Caco-2 (cell line): ENCODE data around the gene PFKFB3. TPM values are rescaled to one million over a fixed set of nuclear protein-coding genes. Genes with fewer than 3 reads are reported as not detected.
"Not testable (repeated sequence)": the region's sequence is repeated elsewhere in the genome, so short reads cannot be mapped to it uniquely, and the experiment has no call there.

Experiments used
- BruUV-seq: library from RNA; stranded (reverse); fragments of 400-500 nt; replicated peaks from 2 replicates; lab custom pipeline; 2021; lab: Mats Ljungman, UMichigan
- CTCF ChIA-PET: fragments of 300-600 bp; sonication (Branson Sonifier 250); formaldehyde crosslinking; loops from one replicate; lab custom pipeline; 2022; ENCODE audit warnings: antibody characterized with exemption; lab: Charles Lee
- POLR2A ChIA-PET: fragments of 300-600 bp; sonication (Branson Sonifier 250); formaldehyde crosslinking; loops from one replicate; lab custom pipeline; 2022; ENCODE audit warnings: antibody characterized with exemption; lab: Charles Lee
- DNase-seq, 2 experiments: peaks; one replicate each; pipeline versions ENCODE4 v3.0.0 to v3.0.0-alpha.2; 2020 to 2022
- H3K27me3 ChIP-seq: replicated peaks from 2 replicates; pipeline ENCODE4 v1.6.0; 2011; ENCODE audit warnings: low read length; ENCODE audit not compliant: control insufficient read depth, insufficient read depth
- H3K36me3 ChIP-seq: 2 replicates; pipeline ENCODE4 v1.5.1; 2011; ENCODE audit warnings: low read length; ENCODE audit not compliant: control insufficient read depth, insufficient read depth
- H3K4me1 ChIP-seq: fragments of 250-450 bp; sonication (Bioruptor Pico); 2 replicates; pipeline ENCODE4 v1.5.1; 2020; ENCODE audit warnings: mild to moderate bottlenecking
- H3K4me3 ChIP-seq: 2 replicates; pipeline ENCODE4 v1.5.1; 2011; ENCODE audit warnings: low read depth, mild to moderate bottlenecking, control low read depth, low read length
- H3K9me3 ChIP-seq: fragments of 250-450 bp; sonication (Bioruptor Pico); 2 replicates; pipeline ENCODE4 v1.5.1; 2020; ENCODE audit warnings: mild to moderate bottlenecking, moderate library complexity
- H3K27ac Mint-ChIP-seq: one replicate; pipeline ENCODE4 v1.8.0; 2022; ENCODE audit warnings: mixed read lengths; ENCODE audit not compliant: unreplicated experiment
- H3K27me3 Mint-ChIP-seq: one replicate; pipeline ENCODE4 v1.8.0; 2022; ENCODE audit warnings: mixed read lengths; ENCODE audit not compliant: insufficient read depth, unreplicated experiment
- H3K36me3 Mint-ChIP-seq: one replicate; pipeline ENCODE4 v1.8.0; 2022; ENCODE audit warnings: mild to moderate bottlenecking, mixed read lengths; ENCODE audit not compliant: insufficient read depth, unreplicated experiment
- H3K4me1 Mint-ChIP-seq: one replicate; pipeline ENCODE4 v1.8.0; 2022; ENCODE audit warnings: low read depth, mixed read lengths; ENCODE audit not compliant: unreplicated experiment
- H3K4me3 Mint-ChIP-seq: one replicate; pipeline ENCODE4 v1.8.0; 2022; ENCODE audit warnings: mild to moderate bottlenecking, moderate library complexity, mixed read lengths; ENCODE audit not compliant: unreplicated experiment
- H3K9me3 Mint-ChIP-seq: one replicate; pipeline ENCODE4 v1.8.0; 2022; ENCODE audit warnings: mixed read lengths; ENCODE audit not compliant: unreplicated experiment
- intact Hi-C: fragments of 100-400 bp; cut with micrococcal nuclease; formaldehyde crosslinking; loops from one replicate; pipeline ENCODE4 v1.10.0; 2022; ENCODE audit not compliant: unreplicated experiment
- total RNA-seq: library from RNA; stranded (reverse); gene quantifications from 2 replicates; pipeline ENCODE4 v1.2.3, GENCODE V29; 2022
- TF ChIP-seq, protein P1 (sequence below), 2 experiments: fragments of 200-600 bp in 1 of 2; IDR thresholded peaks; 1 replicate in 1 of 2; 2 replicates in 1 of 2; pipeline versions ENCODE4 v1.5.1 to v1.8.0; 2011 to 2022; ENCODE audit warnings: antibody characterized with exemption in 1 of 2, control low read depth in 1 of 2, inconsistent platforms in 1 of 2, low read depth in 1 of 2, low read length in 1 of 2, mild to moderate bottlenecking in 1 of 2, moderate library complexity in 1 of 2; ENCODE audit not compliant: insufficient read depth in 1 of 2, severe bottlenecking in 1 of 2, unreplicated experiment in 1 of 2

Gene PFKFB3
- total RNA-seq, 1 experiment from 2014 or later: 33.0 TPM

DNA sequence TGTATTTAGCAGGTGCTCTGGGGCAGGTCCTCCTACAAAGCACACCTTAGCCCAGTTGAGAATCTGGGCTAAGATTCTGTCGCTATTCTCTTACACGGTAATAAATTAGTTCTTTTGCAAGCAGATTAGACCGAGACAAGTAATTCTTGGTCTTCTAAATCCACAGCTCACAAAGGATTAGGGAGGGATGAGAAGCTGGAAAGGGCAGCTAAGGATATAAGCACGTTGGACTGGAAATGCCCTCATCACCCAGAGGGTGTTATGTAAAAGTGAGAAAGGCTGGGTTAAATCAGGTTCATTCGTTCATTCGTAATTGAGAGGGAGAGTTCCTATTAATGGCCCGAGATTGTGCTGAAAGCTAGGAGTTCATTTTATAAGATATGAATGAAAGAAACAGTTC lies 41.8 kb downstream of the PFKFB3 start:
- TF ChIP-seq, protein P1, sequence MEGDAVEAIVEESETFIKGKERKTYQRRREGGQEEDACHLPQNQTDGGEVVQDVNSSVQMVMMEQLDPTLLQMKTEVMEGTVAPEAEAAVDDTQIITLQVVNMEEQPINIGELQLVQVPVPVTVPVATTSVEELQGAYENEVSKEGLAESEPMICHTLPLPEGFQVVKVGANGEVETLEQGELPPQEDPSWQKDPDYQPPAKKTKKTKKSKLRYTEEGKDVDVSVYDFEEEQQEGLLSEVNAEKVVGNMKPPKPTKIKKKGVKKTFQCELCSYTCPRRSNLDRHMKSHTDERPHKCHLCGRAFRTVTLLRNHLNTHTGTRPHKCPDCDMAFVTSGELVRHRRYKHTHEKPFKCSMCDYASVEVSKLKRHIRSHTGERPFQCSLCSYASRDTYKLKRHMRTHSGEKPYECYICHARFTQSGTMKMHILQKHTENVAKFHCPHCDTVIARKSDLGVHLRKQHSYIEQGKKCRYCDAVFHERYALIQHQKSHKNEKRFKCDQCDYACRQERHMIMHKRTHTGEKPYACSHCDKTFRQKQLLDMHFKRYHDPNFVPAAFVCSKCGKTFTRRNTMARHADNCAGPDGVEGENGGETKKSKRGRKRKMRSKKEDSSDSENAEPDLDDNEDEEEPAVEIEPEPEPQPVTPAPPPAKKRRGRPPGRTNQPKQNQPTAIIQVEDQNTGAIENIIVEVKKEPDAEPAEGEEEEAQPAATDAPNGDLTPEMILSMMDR (IDR thresholded peaks at IDR 0.05; ENCODE audit: insufficient read depth in 1 of 2, low read depth in 1 of 2, low read length in 1 of 2, severe bottlenecking in 1 of 2, unreplicated experiment in 1 of 2): no peak
- no peaks in the 10 kb centered on the region for H3K27me3 Mint-ChIP-seq
- no peak overlapping the region for H3K4me3 Mint-ChIP-seq
- no TSS peak for BruUV-seq
- H3K27ac Mint-ChIP-seq: no peak overlapping the region
- H3K36me3 Mint-ChIP-seq: no peaks in the 10 kb centered on the region
- Histone ChIP-seq H3K4me1 (no peaks in the 10 kb centered on the region), H3K4me3 (no peak overlapping the region), H3K36me3 (no peaks in the 10 kb centered on the region), H3K9me3 (no peaks in the 10 kb centered on the region), H3K27me3 (no peaks in the 10 kb centered on the region)
- intact Hi-C loops: no loop called here
- ChIA-PET POLR2A (no interaction called here), CTCF (interaction anchor here (1.8 kb wide), 1 partner anchor 157 kb away, joined by 8 read pairs; no protein-coding TSS in a partner anchor)
- DNase-seq: no peak
- no peaks in the 10 kb centered on the region for H3K9me3 Mint-ChIP-seq
- H3K4me1 Mint-ChIP-seq: no peaks in the 10 kb centered on the region

DNA sequence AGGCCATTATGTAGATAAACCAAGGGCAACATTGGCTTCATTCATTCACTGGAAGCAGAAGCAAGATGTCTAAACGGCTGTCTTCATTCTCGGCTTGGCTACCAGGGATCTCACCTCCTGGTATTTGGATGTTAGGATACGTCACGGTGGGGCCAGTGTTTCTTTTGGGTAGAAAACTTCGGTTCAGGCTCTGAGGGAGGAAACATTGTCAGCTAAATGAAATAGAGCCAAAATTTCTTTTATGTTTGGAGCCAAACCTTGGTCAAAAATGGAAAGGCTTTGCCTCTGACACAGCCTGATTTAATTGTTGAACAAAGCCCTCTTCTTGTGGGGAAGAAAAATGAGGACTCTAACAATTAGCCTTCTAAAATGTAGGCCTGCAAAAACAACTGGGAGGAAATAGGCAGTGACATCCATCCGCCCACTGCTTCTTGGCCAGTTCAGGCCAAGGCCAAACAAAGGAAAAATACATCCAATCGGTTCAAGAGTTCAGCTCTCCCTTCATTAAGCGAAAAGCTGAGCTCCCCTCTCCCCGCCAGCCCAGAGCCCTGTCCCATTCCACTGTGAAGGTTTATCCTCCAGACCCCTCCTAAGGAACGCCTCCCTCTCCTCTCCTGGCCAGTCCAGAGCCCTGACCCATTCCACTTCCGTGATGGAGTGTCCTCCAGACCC lies 44.4 kb downstream of the PFKFB3 start:
- Histone ChIP-seq H3K27me3 (no peaks in the 10 kb centered on the region), H3K36me3 (no peaks in the 10 kb centered on the region), H3K9me3 (no peaks in the 10 kb centered on the region), H3K4me3 (no peak overlapping the region), H3K4me1 (no peaks in the 10 kb centered on the region)
- H3K27ac Mint-ChIP-seq: no peak overlapping the region
- no peak overlapping the region for H3K4me3 Mint-ChIP-seq
- H3K9me3 Mint-ChIP-seq: no peaks in the 10 kb centered on the region
- no TSS peak for BruUV-seq
- ChIA-PET POLR2A (no interaction called here), CTCF (no interaction called here)
- TF ChIP-seq, protein P1 (IDR thresholded peaks at IDR 0.05; ENCODE audit: insufficient read depth in 1 of 2, low read depth in 1 of 2, low read length in 1 of 2, severe bottlenecking in 1 of 2, unreplicated experiment in 1 of 2): no peak
- no peaks in the 10 kb centered on the region for H3K27me3 Mint-ChIP-seq
- no peaks in the 10 kb centered on the region for H3K36me3 Mint-ChIP-seq
- no peaks in the 10 kb centered on the region for H3K4me1 Mint-ChIP-seq
- intact Hi-C loops: no loop called here
- DNase-seq: no peak

DNA sequence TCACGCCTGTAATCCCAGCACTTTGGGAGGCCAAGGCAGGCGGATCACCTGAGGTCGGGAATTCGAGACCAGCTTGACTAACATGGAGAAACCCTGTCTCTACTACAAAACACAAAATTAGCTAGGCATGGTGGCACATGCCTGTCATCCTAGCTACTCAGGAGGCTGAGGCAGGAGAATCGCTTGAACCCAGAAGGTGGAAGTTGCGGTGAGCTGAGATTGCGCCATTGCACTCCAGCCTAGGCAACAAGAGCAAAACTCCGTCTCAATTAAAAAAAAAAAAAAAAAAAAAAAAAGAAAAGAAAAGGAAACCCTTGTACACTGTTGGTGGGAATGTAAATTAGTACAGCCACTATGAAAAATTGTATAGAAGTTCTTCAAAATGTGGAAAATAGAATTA lies 46.2 kb downstream of the PFKFB3 start:
- H3K4me1 Mint-ChIP-seq, DNase-seq, intact Hi-C loops, H3K27ac Mint-ChIP-seq, H3K9me3 Mint-ChIP-seq, POLR2A ChIA-PET, H3K9me3 ChIP-seq, BruUV-seq, H3K36me3 ChIP-seq, CTCF ChIA-PET, H3K4me3 ChIP-seq, H3K27me3 ChIP-seq, H3K27me3 Mint-ChIP-seq, H3K4me1 ChIP-seq, H3K36me3 Mint-ChIP-seq, H3K4me3 Mint-ChIP-seq: not testable (repeated sequence)
